ENCODE measurements around the gene CHERP. TPM values are rescaled to one million over a fixed set of nuclear protein-coding genes. Genes with fewer than 3 reads are reported as not detected.

The CHERP gene
- total and polyA plus RNA-seq, 2 of the 13 experiments (the other 11 are each of a cell fraction or from before 2014, with no cell fraction given), result 4.3 to 5.4 TPM

DNA sequence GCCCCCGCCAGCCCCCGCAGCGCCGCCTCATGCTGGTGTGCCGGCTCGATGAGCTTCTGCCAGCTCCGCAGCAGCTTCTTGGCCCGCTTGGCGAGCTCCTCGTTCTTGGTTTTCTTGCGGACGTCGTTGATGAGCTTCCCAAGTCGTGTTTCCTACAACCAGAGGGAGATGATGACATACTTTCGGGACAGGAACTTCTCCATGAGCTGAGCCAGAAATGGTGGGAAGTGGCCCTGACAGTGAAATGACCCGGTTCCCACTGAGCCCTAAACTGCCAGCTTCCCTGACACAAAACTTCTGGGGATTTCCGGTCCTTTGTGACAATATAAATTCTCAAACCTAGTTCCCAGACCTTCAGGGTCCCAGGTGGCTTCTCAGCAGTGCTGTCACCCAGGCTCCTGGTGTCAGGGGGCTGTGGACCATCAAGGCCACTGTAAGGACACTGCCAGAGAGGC, 35.3 kb upstream of the CHERP start:
- in situ Hi-C loops (cut with HindIII; ENCODE audit: extremely low pct_ligation_motif_present, low pct_unique_long_range_greater_than_20kb), result no loop called here
- no peaks in the 10 kb centered on the region; a peak in 1 of 5 replicates for H3K27me3 ChIP-seq (ENCODE audit: control insufficient read depth in 1 of 2, insufficient read depth in 2 of 2, low read length in 2 of 2)
- no peak for FAIRE-seq
- peaks cover 12% of the 10 kb centered on the region; the same call in 1 of the 2 replicates for H4K20me1 ChIP-seq (ENCODE audit: insufficient read depth, low read length)
- ChIA-PET POLR2A (no interaction called here), CTCF (ENCODE audit: low intra/inter-chr PET ratio, low total read pairs) (no interaction called here)
- intact Hi-C loops (cut with micrococcal nuclease; ENCODE audit: unreplicated experiment), result no loop called here
- no peak overlapping the region for H3K4me2 ChIP-seq (ENCODE audit: low read depth, low read length)
- 97% methylated on average over 14 of the region's 17 CpGs for WGBS (ENCODE audit: low lambda C conversion rate)
- H3K36me3 ChIP-seq (replicated peaks in 1 of 2; ENCODE audit: control insufficient read depth in 1 of 2, insufficient read depth in 2 of 2, low read length in 2 of 2), result peaks cover 16 to 40% of the 10 kb centered on the region in 2 experiments; a peak in 4 of 5 replicates
- no peak overlapping the region for H3K27ac ChIP-seq (ENCODE audit: extremely low read length, insufficient read depth, low read length)
- no peak for DNase-seq (ENCODE audit: low spot score)
- no TSS peak for BruUV-seq (replicated peaks)
- H2AFZ ChIP-seq (ENCODE audit: low read length), result no peak overlapping the region
- H3K9ac ChIP-seq (ENCODE audit: insufficient read depth, low read depth, low read length), result no peak overlapping the region
- no peak for ATAC-seq
- peaks cover 17% of the 10 kb centered on the region for H3K4me1 ChIP-seq (ENCODE audit: insufficient read depth, low read length)
- TF ChIP-seq ZNF34 (CRISPR knock-in tag; IDR thresholded peaks at IDR 0.05; ENCODE audit: borderline replicate concordance) (no peak), PTBP1 (IDR thresholded peaks at IDR 0.05; ENCODE audit: low read depth, low read length, poor library complexity, severe bottlenecking) (no peak), ZBTB44 (CRISPR knock-in tag; IDR thresholded peaks at IDR 0.05) (no peak), GFI1 (CRISPR knock-in tag; IDR thresholded peaks at IDR 0.05; ENCODE audit: borderline replicate concordance) (no peak), JDP2 (CRISPR knock-in tag; IDR thresholded peaks at IDR 0.05; ENCODE audit: borderline replicate concordance) (no peak), ELF3 (CRISPR knock-in tag; IDR thresholded peaks at IDR 0.05) (no peak), ZNF317 (CRISPR knock-in tag; IDR thresholded peaks at IDR 0.05) (no peak), ZNF253 (CRISPR knock-in tag; IDR thresholded peaks at IDR 0.05; ENCODE audit: borderline replicate concordance) (no peak), SRSF9 (IDR thresholded peaks at IDR 0.05; ENCODE audit: borderline replicate concordance, insufficient read depth, low read depth, low read length, poor library complexity, severe bottlenecking) (no peak), TARDBP (CRISPR knock-in tag; IDR thresholded peaks at IDR 0.05) (no peak), ZNF747 (CRISPR knock-in tag; IDR thresholded peaks at IDR 0.05; ENCODE audit: borderline replicate concordance) (no peak), RXRA (CRISPR knock-in tag; IDR thresholded peaks at IDR 0.05) (no peak)
- TF ChIP-seq, protein P1, sequence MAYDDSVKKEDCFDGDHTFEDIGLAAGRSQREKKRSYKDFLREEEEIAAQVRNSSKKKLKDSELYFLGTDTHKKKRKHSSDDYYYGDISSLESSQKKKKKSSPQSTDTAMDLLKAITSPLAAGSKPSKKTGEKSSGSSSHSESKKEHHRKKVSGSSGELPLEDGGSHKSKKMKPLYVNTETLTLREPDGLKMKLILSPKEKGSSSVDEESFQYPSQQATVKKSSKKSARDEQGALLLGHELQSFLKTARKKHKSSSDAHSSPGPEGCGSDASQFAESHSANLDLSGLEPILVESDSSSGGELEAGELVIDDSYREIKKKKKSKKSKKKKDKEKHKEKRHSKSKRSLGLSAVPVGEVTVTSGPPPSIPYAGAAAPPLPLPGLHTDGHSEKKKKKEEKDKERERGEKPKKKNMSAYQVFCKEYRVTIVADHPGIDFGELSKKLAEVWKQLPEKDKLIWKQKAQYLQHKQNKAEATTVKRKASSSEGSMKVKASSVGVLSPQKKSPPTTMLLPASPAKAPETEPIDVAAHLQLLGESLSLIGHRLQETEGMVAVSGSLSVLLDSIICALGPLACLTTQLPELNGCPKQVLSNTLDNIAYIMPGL (CRISPR knock-in tag; IDR thresholded peaks at IDR 0.05; ENCODE audit: borderline replicate concordance in 1 of 2, low read depth in 1 of 2), result no peak
- no peaks in the 10 kb centered on the region for H3K9me3 ChIP-seq (ENCODE audit: low read length)
- H3K79me2 ChIP-seq (ENCODE audit: insufficient read depth, low read length), result peaks cover 56% of the 10 kb centered on the region
- H3K4me3 ChIP-seq (replicated peaks in 1 of 3; ENCODE audit: insufficient read depth in 1 of 3, low read depth in 2 of 3, low read length in 3 of 3), result no peak overlapping the region

Measured in HepG2 (cell line).